Islet precursor cell (in vitro differentiated cells): ENCODE measurements around the gene EEF2K.
"Not testable (repeated sequence)": the region's sequence is repeated elsewhere in the genome, so short reads cannot be mapped to it uniquely, and the experiment has no call there.

ENCODE experiments used
- DNase-seq: peaks from one replicate; pipeline ENCODE4 v3.0.0-alpha.2; 2018

Gene EEF2K

DNA sequence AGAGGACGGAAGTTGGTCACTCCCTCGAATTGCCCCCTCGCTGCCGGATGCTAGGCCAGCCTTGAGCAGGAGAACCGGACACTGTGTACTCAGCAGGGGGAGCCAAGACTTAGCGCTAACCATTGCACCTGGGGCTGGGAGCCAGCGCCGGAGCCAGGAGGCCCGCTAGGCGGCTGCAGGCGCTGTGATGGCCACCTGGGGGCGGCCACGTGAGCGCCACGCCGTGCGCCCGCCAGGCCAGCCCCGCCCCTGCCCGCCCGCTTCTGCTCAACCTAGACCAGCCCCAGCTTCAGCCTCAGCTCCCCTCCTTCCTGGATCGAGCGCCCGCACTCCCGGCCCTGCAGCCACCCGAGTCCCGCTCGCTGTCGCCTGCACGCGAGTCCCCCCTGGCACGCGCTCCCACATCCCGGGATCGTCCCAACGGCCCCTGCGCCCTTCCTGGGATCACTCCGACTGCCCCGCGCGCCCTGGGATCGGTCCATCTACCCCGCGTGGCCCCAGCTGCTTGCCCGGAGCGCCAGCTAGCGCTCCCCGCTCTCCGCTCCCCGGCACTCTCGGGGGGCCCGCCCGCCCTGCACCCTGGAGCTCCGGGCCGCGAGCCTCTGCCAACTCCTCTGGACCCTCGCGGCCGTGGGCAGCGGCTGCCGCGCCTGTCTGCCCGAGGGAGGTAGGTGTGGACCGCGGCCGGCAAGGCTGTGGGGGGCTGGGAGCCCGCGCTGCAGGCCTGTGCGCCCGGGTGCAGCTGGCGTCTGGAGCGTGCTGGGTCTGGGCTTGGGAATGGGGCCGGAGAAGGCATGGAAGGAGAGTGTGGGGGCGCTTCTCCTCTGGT, at the start of gene EEF2K:
Gene EEF2K (plus strand): TSS at position 266 of the 829 bp plus-strand sequence. CDS start 19,452 bp downstream, outside the sequence.
- peak; percentile 98 for DNase-seq

- DNase-seq = no peak
Observed at GRCh38 chr16:22161401-22161800, 44.7 kb upstream of the EEF2K start.

GRCh38 chr16:22161999-22162655, 44.0 kb upstream of the EEF2K start, which contains the start of gene SDR42E2:
SDR42E2 (plus strand) TSS chr16:22162506; CDS start chr16:22165583, 3,077 bp downstream.
- peak; percentile 70 for DNase-seq

DNA sequence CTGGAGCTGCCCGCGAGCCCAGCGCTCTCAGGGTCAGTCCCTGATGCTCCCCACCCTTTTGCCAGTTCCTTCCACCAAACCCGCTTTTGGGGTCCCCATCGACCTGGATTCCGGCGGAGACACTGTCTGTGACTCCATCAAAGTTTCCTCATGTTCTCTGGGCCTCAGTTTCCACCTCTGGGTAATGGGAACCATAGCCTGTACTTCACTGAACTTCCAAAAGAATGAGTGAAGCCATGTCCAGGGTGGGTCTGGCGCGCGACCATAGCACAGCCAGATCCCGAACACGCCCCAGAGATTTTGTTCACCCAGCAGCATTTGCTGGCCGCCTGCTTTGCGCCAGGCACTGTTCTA, 43.4 kb upstream of the EEF2K start:
- no peak for DNase-seq

- DNase-seq = no peak
Observed at GRCh38 chr16:22163806-22164205, 42.3 kb upstream of the EEF2K start.

DNA sequence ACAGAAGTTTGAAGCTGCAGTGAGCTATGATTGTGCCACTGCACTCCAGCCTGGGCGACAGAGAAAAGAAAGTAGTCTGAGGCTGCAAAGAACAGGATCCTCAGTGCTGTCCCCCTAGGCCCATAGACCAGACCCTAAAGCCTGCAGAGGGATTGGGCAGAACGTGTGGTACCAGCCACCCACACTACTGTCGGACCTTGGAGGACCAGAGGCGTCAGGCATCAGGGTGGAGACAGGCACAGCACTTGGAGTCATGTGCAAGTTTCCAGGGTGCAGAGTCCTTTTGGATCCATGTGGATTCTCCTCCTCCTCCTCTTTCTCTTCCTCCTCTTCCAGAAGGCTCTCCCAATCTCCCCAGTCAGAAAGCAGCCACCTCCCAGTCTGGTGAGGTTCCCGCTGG, 41.6 kb upstream of the EEF2K start:
- DNase-seq = no peak

GRCh38 chr16:22165508-22166285, 40.4 kb upstream of the EEF2K start:
- no peak for DNase-seq

DNA sequence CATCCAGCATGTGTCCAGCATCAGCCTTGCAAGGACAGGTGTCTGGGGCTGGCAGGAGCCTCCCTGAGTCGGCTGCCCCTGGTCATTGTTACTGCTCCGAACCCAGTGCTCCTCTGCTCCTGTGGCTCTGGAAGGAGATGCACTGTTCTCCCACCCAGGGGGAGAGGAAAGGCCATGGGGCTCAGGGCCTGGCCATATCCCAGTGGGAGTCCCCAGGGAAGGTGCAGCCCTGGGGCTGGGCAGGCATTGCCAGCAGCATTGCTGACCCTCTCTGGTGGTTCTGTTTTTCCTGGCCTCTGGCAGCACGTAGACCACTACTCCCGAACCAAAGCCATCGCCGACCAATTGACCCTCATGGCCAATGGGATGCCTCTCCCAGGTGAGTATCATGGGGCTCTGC, 34.1 kb upstream of the EEF2K start:
- DNase-seq = no peak

GRCh38 chr16:22172642-22173041, 33.4 kb upstream of the EEF2K start:
- DNase-seq = not testable (repeated sequence)

DNA sequence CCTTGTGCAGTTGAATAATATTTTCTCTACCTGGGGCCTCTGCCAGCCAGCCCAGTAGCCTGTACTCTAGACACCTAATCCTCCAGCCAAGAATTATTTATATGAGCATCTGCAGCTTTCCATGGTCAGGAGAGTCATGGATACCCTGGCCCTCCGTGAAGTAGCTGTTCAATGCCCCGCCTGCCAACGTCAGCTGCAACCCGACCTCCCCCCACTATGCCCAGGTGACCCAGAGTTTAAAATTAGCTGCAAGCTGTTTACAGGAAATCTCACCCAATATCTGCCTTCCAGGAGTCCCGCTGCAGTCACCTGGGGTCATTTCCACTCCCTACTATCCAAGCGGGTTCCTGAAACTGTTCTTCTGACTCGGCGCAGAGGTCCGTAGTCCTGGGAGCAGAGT, 31.4 kb upstream of the EEF2K start:
- DNase-seq = no peak

DNA sequence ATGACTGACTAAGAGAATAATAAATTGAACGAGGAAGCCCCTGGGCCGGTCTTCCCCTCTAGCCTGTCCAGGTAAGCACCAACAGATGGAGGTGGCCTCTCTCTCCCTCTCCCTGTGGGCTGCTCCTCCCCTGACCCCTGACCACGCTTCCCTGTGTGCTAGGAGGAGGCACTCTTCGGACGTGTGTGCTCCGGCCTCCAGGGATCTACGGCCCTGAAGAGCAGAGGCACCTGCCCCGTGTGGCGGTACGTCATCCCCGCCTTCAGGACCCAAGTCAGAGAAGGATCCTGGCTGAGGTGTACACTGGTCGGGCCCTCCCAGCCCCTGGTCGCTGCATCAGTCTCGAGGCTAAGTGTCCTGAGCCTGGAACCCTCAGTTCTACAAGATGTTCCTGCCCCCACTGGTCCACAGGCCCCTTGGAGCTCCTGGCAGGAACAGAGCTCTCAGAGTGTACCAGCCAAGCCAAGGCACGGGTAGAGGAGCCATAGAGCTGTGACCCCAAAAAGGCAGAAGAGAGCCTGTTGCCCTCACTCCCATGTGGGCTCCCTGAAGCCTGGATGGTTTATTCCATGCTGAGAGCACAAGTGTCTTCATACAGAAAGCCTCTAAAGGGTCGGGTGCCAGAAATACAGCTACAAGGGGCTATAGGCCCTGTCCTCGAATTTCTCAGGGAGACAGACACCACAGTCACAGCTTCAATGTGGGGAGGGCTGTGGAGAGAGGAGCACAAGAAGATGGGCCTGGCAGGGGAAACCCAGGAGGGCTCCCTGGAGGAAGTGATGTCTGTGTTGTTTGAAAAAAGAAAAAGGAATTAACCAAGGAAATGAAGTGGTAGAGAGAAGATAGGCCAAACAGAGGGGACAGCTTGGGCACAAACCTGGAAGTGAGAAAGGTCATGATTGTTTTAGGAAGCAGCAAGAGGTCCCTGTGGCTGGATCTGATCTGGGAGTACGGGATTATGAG, 27.8 kb upstream of the EEF2K start:
- DNase-seq = no peak

DNA sequence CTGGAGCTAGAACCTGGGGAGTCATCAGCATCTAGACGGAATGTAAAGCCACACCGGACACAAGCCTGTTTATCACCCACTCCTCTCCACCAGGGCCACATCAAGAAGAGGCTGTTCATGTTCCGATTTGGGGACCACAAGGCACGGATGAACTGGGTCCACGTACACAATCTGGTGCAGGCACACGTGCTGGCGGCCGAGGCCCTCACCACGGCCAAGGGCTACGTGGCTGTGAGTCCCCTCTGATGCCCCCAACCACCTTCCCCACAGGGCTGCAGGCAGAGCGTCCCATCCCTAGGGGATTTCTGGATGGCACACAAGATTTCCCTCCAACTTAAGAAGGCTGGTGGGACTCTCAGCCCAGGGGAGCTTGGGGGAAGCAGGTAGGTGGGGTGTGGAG, 24.7 kb upstream of the EEF2K start:
- no peak for DNase-seq

GRCh38 chr16:22181843-22182242, 24.2 kb upstream of the EEF2K start:
- no peak for DNase-seq

DNA sequence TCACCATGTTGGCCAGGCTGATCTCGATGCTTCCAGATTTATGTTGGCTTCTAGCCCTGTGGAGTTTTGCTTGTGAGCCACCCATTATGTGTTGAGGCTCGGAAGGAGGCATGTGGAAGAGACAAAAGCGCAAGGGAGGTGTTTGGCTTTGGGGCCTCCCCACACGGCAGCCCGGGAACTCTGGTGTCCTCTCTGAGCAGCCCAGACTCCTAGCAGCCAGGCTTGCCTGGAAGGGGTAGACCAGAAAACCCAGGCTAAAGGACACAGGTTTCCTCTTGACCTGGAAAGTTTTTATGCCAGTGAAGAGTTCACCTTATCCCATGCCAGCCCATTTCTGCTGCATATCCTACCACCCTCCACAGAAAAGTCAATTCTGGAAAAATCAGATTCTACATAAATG, 22.7 kb upstream of the EEF2K start:
- DNase-seq = no peak

GRCh38 chr16:22183901-22184614, 22.0 kb upstream of the EEF2K start:
- no peak for DNase-seq

DNA sequence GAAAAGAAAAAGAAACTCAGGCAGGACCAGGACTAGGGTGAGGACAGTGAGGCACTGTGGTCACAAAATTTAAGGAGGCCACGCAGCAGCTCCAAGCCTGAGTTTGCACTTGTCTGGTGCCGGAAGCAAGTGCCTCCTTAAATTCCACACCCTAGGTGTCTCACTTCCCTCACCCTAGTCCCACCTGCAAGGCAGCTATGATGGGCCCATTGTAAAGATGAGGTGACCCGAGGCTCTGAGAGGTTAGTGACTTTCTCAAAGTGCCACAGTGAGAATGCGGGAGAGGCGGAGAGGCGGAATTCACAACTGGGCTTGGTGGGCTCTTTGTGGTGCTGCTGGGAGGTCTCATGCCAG, 21.5 kb upstream of the EEF2K start:
- no peak for DNase-seq

- peak; percentile 61 for DNase-seq
Observed at GRCh38 chr16:22186517-22186916, 19.6 kb upstream of the EEF2K start.

- no peak for DNase-seq
Observed at GRCh38 chr16:22188267-22188594, 17.8 kb upstream of the EEF2K start.

DNA sequence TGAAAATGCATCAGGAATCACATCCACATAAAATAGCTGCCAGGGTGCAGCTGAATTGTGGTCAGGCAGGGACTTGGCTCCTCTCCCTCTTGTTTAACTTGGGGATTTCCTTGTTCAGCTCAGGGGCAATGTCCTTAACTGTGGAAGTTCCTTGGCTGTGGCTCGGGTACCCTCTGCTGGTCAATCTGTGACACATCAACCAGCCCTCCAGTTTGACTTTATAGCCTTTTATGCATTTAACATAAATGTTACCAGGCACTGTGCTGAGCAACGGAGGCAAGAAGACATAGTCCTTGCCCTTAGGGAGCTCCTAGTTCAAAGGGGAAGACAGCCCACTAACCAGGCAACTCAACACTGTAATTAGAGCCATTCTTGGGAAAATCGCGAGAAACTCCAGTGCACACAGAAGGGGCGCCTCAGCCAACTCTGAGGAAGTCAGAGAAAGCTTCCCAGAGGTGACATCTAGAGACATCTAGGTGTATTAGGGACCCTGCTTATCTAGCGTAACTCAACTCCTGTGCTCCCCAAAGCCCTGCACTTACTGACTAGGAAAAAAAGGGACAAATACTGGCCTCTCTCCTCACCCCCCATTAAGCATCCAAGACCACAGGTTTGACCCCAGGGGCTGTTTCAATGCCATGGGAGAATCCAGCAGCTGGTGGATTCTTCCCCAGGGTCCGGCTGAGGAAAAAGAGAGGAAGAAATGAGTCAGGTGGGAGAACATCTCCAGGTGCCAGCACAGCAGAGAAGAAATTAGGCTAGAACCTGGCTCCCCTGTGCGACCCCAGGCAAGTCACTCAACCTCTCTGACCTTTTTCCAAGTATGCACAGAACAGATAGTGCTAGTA, 17.3 kb upstream of the EEF2K start:
- DNase-seq = peak; percentile 82

GRCh38 chr16:22189473-22190080, 16.5 kb upstream of the EEF2K start:
- DNase-seq = no peak
